Activated CD8-positive, alpha-beta memory T cell treated with anti-CD3 and anti-CD28 coated beads for 48 hours (primary cell): ENCODE measurements around the gene NOP10.

Experiments
- DNase-seq, 3 experiments: peaks; one replicate each; pipeline ENCODE4 v3.0.0-alpha.2; 2020; ENCODE audit warnings: low read depth in 2 of 3, low spot score in 2 of 3

Gene NOP10

GRCh38 chr15:34332553-34333120, 10.3 kb downstream of the NOP10 start:
- DNase-seq: no peak

GRCh38 chr15:34331809-34332208, 11.1 kb downstream of the NOP10 start:
- no peak for DNase-seq

- no peak for DNase-seq
Measured at GRCh38 chr15:34330279-34330678, 12.7 kb downstream of the NOP10 start.

- no peak for DNase-seq
Measured at GRCh38 chr15:34329006-34329405, 13.9 kb downstream of the NOP10 start.

GRCh38 chr15:34327906-34328305, 15.0 kb downstream of the NOP10 start:
- no peak for DNase-seq

GRCh38 chr15:34325368-34325767, 17.6 kb downstream of the NOP10 start:
- DNase-seq: no peak

GRCh38 chr15:34324933-34325332, 18.0 kb downstream of the NOP10 start:
- no peak for DNase-seq

- DNase-seq: no peak
Measured at GRCh38 chr15:34323217-34323616, 19.7 kb downstream of the NOP10 start.

- no peak for DNase-seq
Measured at GRCh38 chr15:34318277-34319079, 24.5 kb downstream of the NOP10 start.

GRCh38 chr15:34314491-34315490, 28.1 kb downstream of the NOP10 start:
- DNase-seq: no peak

- DNase-seq: no peak
Measured at GRCh38 chr15:34311563-34311962, 31.4 kb downstream of the NOP10 start.

- no peak for DNase-seq
Measured at GRCh38 chr15:34304613-34305012, 38.3 kb downstream of the NOP10 start.

GRCh38 chr15:34301058-34301457, 41.9 kb downstream of the NOP10 start:
- DNase-seq: no peak

- DNase-seq: no peak
Measured at GRCh38 chr15:34297059-34297458, 45.9 kb downstream of the NOP10 start.

GRCh38 chr15:34292621-34293020, 50.3 kb downstream of the NOP10 start:
- no peak for DNase-seq
